GM12878 (cell line): ENCODE results near the gene ZNF408. TPM values are rescaled to one million over a fixed set of nuclear protein-coding genes. Genes with fewer than 3 reads are reported as not detected.

ENCODE experiments used
- ATAC-seq: fragments of 200-7000 bp; cut with Tn5 transposase; 3 replicates; pipeline ENCODE4 v1.9.1; 2020; ENCODE audit warnings: mild to moderate bottlenecking, moderate library complexity
- BruUV-seq: library from RNA; stranded (reverse); fragments of 400-500 nt; replicated peaks from 2 replicates; lab custom pipeline; 2021; lab: Mats Ljungman, UMichigan
- CTCF ChIA-PET: fragments of 300-600 bp; sonication (Branson Sonifier 250); formaldehyde crosslinking; extraction: SDS; loops from one replicate; lab custom pipeline; 2021; ENCODE audit warnings: inconsistent platforms; lab: Yijun Ruan, JAX
- POLR2A ChIA-PET: fragments of 350-600 bp; formaldehyde crosslinking; extraction: SDS; loops from one replicate; lab custom pipeline; 2021; ENCODE audit warnings: inconsistent platforms; lab: Charles Lee
- RAD21 ChIA-PET: fragments of 300-600 bp; sonication (Branson Sonifier 250); formaldehyde crosslinking; loops from one replicate; lab custom pipeline; 2023; ENCODE audit warnings: antibody characterized with exemption; ENCODE audit not compliant: unreplicated experiment; lab: Charles Lee
- SMC1A ChIA-PET: fragments of 300-600 bp; sonication (Branson Sonifier 250); formaldehyde crosslinking; loops from one replicate; lab custom pipeline; 2023; ENCODE audit not compliant: unreplicated experiment, uncharacterized antibody; lab: Charles Lee
- DNase-seq: peaks from one replicate; pipeline ENCODE4 v3.0.0-alpha.2; 2011; ENCODE audit warnings: low read depth, low spot score
- FAIRE-seq: peaks from 3 replicates; lab custom pipeline; 2011; peaks lifted over from hg19 to GRCh38; lab: Jason Lieb, UNC
- H2AFZ ChIP-seq: 2 replicates; pipeline ENCODE4 v1.6.0; 2011; ENCODE audit warnings: low read depth, low read length, control low read depth; ENCODE audit not compliant: control insufficient read depth
- H3K27ac ChIP-seq: 2 replicates; pipeline ENCODE4 v1.5.1; 2011; ENCODE audit warnings: control low read depth; ENCODE audit not compliant: control insufficient read depth, insufficient read depth
- H3K27me3 ChIP-seq, 2 experiments: replicated peaks in 1 of 2; 2 replicates each; pipeline versions ENCODE4 v1.6.0 to v1.6.1; 2011; ENCODE audit warnings: low read length in 1 of 2; ENCODE audit not compliant: control insufficient read depth in 2 of 2, insufficient read depth in 2 of 2
- H3K36me3 ChIP-seq, 2 experiments: 2 replicates each; pipeline ENCODE4 v1.5.1; 2011; ENCODE audit warnings: low read length in 1 of 2; ENCODE audit not compliant: control insufficient read depth in 2 of 2, insufficient read depth in 2 of 2
- H3K4me1 ChIP-seq: 2 replicates; pipeline ENCODE4 v1.6.1; 2011; ENCODE audit warnings: mild to moderate bottlenecking, low read length, moderate library complexity, mixed read lengths; ENCODE audit not compliant: control insufficient read depth, insufficient read depth
- H3K4me2 ChIP-seq: 2 replicates; pipeline ENCODE4 v1.6.0; 2011; ENCODE audit warnings: control low read depth; ENCODE audit not compliant: control insufficient read depth, insufficient read depth
- H3K4me3 ChIP-seq: fragments of 200-600 bp; sonication (generic); 2 replicates; pipeline ENCODE4 v1.5.1; 2016
- H3K79me2 ChIP-seq: 2 replicates; pipeline ENCODE4 v1.6.0; 2011; ENCODE audit warnings: low read length; ENCODE audit not compliant: control insufficient read depth, insufficient read depth
- H3K9ac ChIP-seq: 2 replicates; pipeline ENCODE4 v1.8.0; 2011; ENCODE audit warnings: low read length, control low read depth, mixed read lengths; ENCODE audit not compliant: control insufficient read depth, insufficient read depth
- H3K9me3 ChIP-seq: replicated peaks from 3 replicates; pipeline ENCODE4 v1.5.1; 2011; ENCODE audit warnings: mild to moderate bottlenecking, low read length; ENCODE audit not compliant: control insufficient read depth, insufficient read depth
- H4K20me1 ChIP-seq: 2 replicates; pipeline ENCODE4 v1.6.0; 2011; ENCODE audit not compliant: control insufficient read depth, insufficient read depth
- CEBPB ChIP-seq, 2 experiments: fragments of 150-350 bp in 1 of 2; IDR thresholded peaks; 2 replicates each; pipeline ENCODE4 v1.6.1; 2012 to 2014; ENCODE audit warnings: low read depth in 2 of 2, low read length in 2 of 2, borderline replicate concordance in 1 of 2, inconsistent platforms in 1 of 2
- E2F4 ChIP-seq: IDR thresholded peaks from 2 replicates; pipeline ENCODE4 v1.6.1; 2012; ENCODE audit warnings: low read depth, low read length, improper control_type of control experiment
- E2F8 ChIP-seq: fragments of 450-650 bp; IDR thresholded peaks from 2 replicates; pipeline ENCODE4 v1.6.1; 2018; ENCODE audit warnings: mild to moderate bottlenecking, low read depth, moderate library complexity; ENCODE audit not compliant: partially characterized antibody
- EZH2 ChIP-seq: IDR thresholded peaks from 2 replicates; pipeline ENCODE4 v1.6.1; 2012; ENCODE audit warnings: low read depth, mild to moderate bottlenecking, control low read depth, inconsistent platforms, low read length, borderline replicate concordance; ENCODE audit not compliant: control insufficient read depth
- NBN ChIP-seq: fragments of 450-650 bp; IDR thresholded peaks from 2 replicates; pipeline ENCODE4 v1.6.1; 2016
- NKRF ChIP-seq: fragments of 450-650 bp; conservative IDR thresholded peaks from 2 replicates; pipeline ENCODE4 v1.6.1; 2017; ENCODE audit warnings: mild to moderate bottlenecking, moderate library complexity
- SMAD1 ChIP-seq: fragments of 450-650 bp; IDR thresholded peaks from 2 replicates; pipeline ENCODE4 v1.6.1; 2018; ENCODE audit warnings: mild to moderate bottlenecking, low read depth; ENCODE audit not compliant: partially characterized antibody
- SMARCA5 ChIP-seq: fragments of 450-650 bp; IDR thresholded peaks from 2 replicates; pipeline ENCODE4 v1.6.1; 2017; ENCODE audit warnings: mild to moderate bottlenecking
- SMC3 ChIP-seq: IDR thresholded peaks from 2 replicates; pipeline ENCODE4 v1.6.1; 2011; ENCODE audit warnings: low read length, improper control_type of control experiment, borderline replicate concordance
- ZNF207 ChIP-seq: fragments of 450-650 bp; IDR thresholded peaks from 2 replicates; pipeline ENCODE4 v1.6.1; 2014; ENCODE audit warnings: antibody characterized with exemption, mild to moderate bottlenecking, borderline replicate concordance
- WGBS: methylation state at CpG from one replicate; pipeline ENCODE4 v1.1.6; 2016; ENCODE audit warnings: low lambda C conversion rate; ENCODE audit not compliant: insufficient replicate concordance, insufficient coverage; ENCODE audit errors: missing lambda C conversion rate; 5-methylcytosine and 5-hydroxymethylcytosine counted together
- in situ Hi-C: fragments of 300-500 bp; cut with MboI; formaldehyde crosslinking; loops from 9 replicates; pipeline ENCODE4 v1.14.3; 2018; ENCODE audit warnings: mixed read lengths
- intact Hi-C: fragments of 100-400 bp; cut with micrococcal nuclease; formaldehyde crosslinking; loops from one replicate; pipeline ENCODE4 v1.14.2; 2022; ENCODE audit not compliant: unreplicated experiment
- polyA plus RNA-seq, 11 experiments: library from polyadenylated mRNA; depleted of rRNA in 4 of 11; unstranded in 6 of 11; stranded (reverse) in 5 of 11; fragments of >200 nt; fragmentation: Nextera tagmentation in 4 of 11; fragmentation: Illumina TruSeq in 1 of 11; extraction: Ambion mirVana in 4 of 11; extraction: Trizol in 1 of 11; gene quantifications; 1 replicate in 1 of 11; 2 replicates in 10 of 11; pipeline versions ENCODE4 v1.2.1 to v1.2.3, GENCODE V29; 2011 to 2016; ENCODE audit warnings: inconsistent platforms in 2 of 11, missing spikeins in 2 of 11, low read depth in 1 of 11
- total RNA-seq, 4 experiments: library from RNA; depleted of rRNA in 3 of 4; stranded (reverse); fragments of >200 nt in 3 of 4; fragmentation: Illumina TruSeq in 1 of 4; extraction: Trizol in 1 of 4; gene quantifications; 2 replicates each; pipeline versions ENCODE4 v1.2.1 to v1.2.3, GENCODE V29; 2013 to 2021
- TF ChIP-seq, protein P1 (sequence below): fragments of 450-650 bp; formaldehyde crosslinking; IDR thresholded peaks from 2 replicates; pipeline ENCODE4 v1.5.0; 2022; ENCODE audit warnings: mild to moderate bottlenecking, missing genetic modification characterization

The ZNF408 gene
- total and polyA plus RNA-seq, 10 of the 15 experiments (the other 5 are each of a cell fraction or from before 2014, with no cell fraction given), result 0.19 to 11.3 (median 7.2) TPM

- RAD21 ChIA-PET, result interaction anchor here (0.6 kb wide), 1 partner anchor 49 kb away, joined by 4 read pairs; no protein-coding TSS in a partner anchor
- Histone ChIP-seq H3K4me2 (no peak overlapping the region), H3K4me3 (no peak overlapping the region), H3K79me2 (no peaks in the 10 kb centered on the region), H4K20me1 (no peaks in the 10 kb centered on the region), H3K27me3 (no peaks in the 10 kb centered on the region), H3K9ac (no peak overlapping the region), H3K27ac (no peak overlapping the region), H3K4me1 (no peaks in the 10 kb centered on the region), H3K36me3 (no peaks in the 10 kb centered on the region), H2AFZ (no peak overlapping the region), H3K9me3 (no peaks in the 10 kb centered on the region)
- ATAC-seq (no peak), FAIRE-seq (no peak), DNase-seq (no peak)
- WGBS, result 65% methylated on average over 25 of the region's 26 CpGs
- no peak for TF ChIP-seq E2F4
- no peak for TF ChIP-seq SMAD1
- no peak for TF ChIP-seq SMC3
- no peak for TF ChIP-seq SMARCA5
- no peak for TF ChIP-seq EZH2
- no peak for TF ChIP-seq NKRF
- TF ChIP-seq CEBPB (IDR thresholded peaks at IDR 0.05; ENCODE audit: borderline replicate concordance in 1 of 2, low read depth in 2 of 2, low read length in 2 of 2), result no peak
- TF ChIP-seq E2F8, result no peak
- TF ChIP-seq, protein P1, sequence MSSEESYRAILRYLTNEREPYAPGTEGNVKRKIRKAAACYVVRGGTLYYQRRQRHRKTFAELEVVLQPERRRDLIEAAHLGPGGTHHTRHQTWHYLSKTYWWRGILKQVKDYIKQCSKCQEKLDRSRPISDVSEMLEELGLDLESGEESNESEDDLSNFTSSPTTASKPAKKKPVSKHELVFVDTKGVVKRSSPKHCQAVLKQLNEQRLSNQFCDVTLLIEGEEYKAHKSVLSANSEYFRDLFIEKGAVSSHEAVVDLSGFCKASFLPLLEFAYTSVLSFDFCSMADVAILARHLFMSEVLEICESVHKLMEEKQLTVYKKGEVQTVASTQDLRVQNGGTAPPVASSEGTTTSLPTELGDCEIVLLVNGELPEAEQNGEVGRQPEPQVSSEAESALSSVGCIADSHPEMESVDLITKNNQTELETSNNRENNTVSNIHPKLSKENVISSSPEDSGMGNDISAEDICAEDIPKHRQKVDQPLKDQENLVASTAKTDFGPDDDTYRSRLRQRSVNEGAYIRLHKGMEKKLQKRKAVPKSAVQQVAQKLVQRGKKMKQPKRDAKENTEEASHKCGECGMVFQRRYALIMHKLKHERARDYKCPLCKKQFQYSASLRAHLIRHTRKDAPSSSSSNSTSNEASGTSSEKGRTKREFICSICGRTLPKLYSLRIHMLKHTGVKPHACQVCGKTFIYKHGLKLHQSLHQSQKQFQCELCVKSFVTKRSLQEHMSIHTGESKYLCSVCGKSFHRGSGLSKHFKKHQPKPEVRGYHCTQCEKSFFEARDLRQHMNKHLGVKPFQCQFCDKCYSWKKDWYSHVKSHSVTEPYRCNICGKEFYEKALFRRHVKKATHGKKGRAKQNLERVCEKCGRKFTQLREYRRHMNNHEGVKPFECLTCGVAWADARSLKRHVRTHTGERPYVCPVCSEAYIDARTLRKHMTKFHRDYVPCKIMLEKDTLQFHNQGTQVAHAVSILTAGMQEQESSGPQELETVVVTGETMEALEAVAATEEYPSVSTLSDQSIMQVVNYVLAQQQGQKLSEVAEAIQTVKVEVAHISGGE (CRISPR knock-in tag), result no peak
- TF ChIP-seq NBN, result no peak
- TF ChIP-seq ZNF207, result no peak
- in situ Hi-C loops, result no loop called here
- CTCF ChIA-PET, result no interaction called here
- POLR2A ChIA-PET, result no interaction called here
- intact Hi-C loops, result no loop called here
- no TSS peak for BruUV-seq
- SMC1A ChIA-PET, result no interaction called here
Measured at GRCh38 chr11:46726206-46726862, 25.5 kb downstream of the ZNF408 start.
